GM18867 (cell line): ENCODE results near the gene POLG.
"Not testable (repeated sequence)": the region's sequence is repeated elsewhere in the genome, so short reads cannot be mapped to it uniquely, and the experiment has no call there.

ENCODE experiments used
- ATAC-seq: cut with Tn5 transposase; IDR thresholded peaks from one replicate; pipeline ENCODE4 v1.9.1; 2021; ENCODE audit warnings: mild to moderate bottlenecking, moderate library complexity; ENCODE audit not compliant: unreplicated experiment

POLG gene

GRCh38 chr15:89291934-89292438, 42.6 kb downstream of the POLG start:
- no peak for ATAC-seq

GRCh38 chr15:89283201-89283600, 51.4 kb downstream of the POLG start:
- ATAC-seq: no peak

- ATAC-seq: no peak
Measured at GRCh38 chr15:89282631-89283030, 52.0 kb downstream of the POLG start.

GRCh38 chr15:89278307-89278706, 56.3 kb downstream of the POLG start:
- no peak for ATAC-seq

- not testable (repeated sequence) for ATAC-seq
Measured at GRCh38 chr15:89277281-89277680, 57.3 kb downstream of the POLG start.
